SH-SY5Y (cell line): ENCODE results near the gene CSRP1.

Experiments
- GATA2 ChIP-seq: IDR thresholded peaks from 2 replicates; pipeline ENCODE4 v1.6.1; 2011; ENCODE audit warnings: mild to moderate bottlenecking, low read depth, low read length
- GATA3 ChIP-seq: IDR thresholded peaks from 2 replicates; pipeline ENCODE4 v1.6.1; 2011; ENCODE audit warnings: low read depth, mild to moderate bottlenecking, low read length, moderate library complexity

DNA sequence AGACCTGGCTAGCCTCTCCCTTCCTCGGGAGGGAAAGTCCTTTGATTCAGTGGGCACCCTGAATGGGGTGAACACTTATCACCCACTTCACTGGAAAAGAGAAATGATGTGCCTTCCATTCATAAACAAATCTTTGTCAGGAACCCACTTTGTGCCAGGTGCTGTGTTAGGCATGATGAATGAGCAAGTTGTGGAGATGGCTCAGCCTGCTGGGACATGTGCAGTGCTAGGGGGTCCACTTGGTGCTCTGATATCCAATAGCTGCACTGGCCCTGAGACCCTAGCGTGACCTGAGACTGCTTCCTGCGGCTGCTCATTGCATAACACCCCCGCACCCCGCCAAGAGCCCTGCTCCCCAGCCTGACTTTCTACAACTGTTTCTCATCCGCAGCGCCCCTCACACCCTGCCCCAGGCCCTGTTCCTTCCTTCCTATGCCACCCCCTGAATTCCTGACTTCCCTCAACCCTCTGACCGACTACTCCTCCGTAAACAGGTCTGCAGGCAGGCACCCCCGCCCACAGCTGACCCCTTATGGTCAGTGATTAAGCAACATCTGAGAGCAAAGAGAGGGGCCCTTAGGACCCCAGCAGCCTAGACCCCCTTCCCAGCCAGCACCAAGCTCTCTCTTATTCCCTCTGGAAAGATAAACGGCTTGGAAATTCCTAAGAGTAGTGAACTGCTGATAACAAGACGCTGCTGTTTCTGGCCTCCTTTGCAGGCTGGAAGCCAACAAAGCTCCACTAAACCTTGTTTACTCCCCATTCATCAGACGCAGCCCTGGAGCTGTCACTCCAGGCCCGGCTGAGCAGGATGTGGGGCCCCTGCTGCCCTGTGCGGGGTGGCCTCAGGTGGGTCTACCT is 12.9 kb downstream of the CSRP1 start:
- TF ChIP-seq GATA2 (no peak), GATA3 (no peak)
